Thyroid gland (tissue), 4 donors: Measurements from ENCODE around the gene PPCS.

Experiments used
- CTCF ChIP-seq, 6 experiments: fragments of 200-600 bp in 3 of 6; fragments of 450-650 bp in 3 of 6; sonication (generic) in 3 of 6; IDR thresholded peaks; one replicate each; pipeline ENCODE4 v1.5.1; 2016 to 2019; ENCODE audit warnings: antibody characterized with exemption in 6 of 6, mild to moderate bottlenecking in 2 of 6, inconsistent platforms in 1 of 6, moderate library complexity in 1 of 6
- POLR2A ChIP-seq, 2 donors: fragments of 450-650 bp; IDR thresholded peaks; one replicate each; pipeline ENCODE4 v1.6.1; 2017; ENCODE audit warnings: antibody characterized with exemption in 2 of 2, mild to moderate bottlenecking in 2 of 2, moderate library complexity in 1 of 2

GRCh38 chr1:42429603-42430002 lies 26.7 kb upstream of the PPCS start:
- TF ChIP-seq CTCF (IDR thresholded peaks at IDR 0.05) (no peak), POLR2A (IDR thresholded peaks at IDR 0.05) (no peak)
